ENCODE data around the gene IFT81.
"Not testable (repeated sequence)": the region's sequence is repeated elsewhere in the genome, so short reads cannot be mapped to it uniquely, and the experiment has no call there.

DNA sequence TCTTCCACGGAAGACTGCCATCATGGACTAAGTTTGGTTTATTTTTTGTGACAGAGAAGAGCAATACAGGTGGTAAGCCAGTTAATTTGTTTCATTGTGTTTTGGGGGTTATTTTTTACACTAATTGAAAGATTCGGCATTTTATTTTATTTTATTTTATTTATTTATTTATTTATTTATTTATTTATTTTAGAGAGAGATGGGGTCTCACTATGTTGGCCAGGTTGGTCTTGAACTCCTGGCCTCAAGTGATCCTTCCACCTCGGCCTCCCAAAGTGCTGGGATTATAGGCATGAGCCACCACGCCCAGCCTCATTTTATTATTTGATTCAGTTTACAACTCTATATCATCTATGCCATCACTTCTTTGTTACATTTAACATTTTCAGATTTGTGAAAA, 104.2 kb downstream of the IFT81 start:
- not testable (repeated sequence) for TF ChIP-seq NR3C1 (IDR thresholded peaks at IDR 0.05); HDAC2 (IDR thresholded peaks at IDR 0.05); POLR2A (IDR thresholded peaks at IDR 0.05; ENCODE audit: low read length); RAD21 (conservative IDR thresholded peaks at IDR 0.05 in 1 of 2, IDR thresholded peaks at IDR 0.05 in 1 of 2); RNF2 (IDR thresholded peaks at IDR 0.05; ENCODE audit: borderline replicate concordance, low read depth); SREBF2 (IDR thresholded peaks at IDR 0.05); BHLHE40 (IDR thresholded peaks at IDR 0.05; ENCODE audit: low read depth, low read length)
- TF ChIP-seq, protein P1, sequence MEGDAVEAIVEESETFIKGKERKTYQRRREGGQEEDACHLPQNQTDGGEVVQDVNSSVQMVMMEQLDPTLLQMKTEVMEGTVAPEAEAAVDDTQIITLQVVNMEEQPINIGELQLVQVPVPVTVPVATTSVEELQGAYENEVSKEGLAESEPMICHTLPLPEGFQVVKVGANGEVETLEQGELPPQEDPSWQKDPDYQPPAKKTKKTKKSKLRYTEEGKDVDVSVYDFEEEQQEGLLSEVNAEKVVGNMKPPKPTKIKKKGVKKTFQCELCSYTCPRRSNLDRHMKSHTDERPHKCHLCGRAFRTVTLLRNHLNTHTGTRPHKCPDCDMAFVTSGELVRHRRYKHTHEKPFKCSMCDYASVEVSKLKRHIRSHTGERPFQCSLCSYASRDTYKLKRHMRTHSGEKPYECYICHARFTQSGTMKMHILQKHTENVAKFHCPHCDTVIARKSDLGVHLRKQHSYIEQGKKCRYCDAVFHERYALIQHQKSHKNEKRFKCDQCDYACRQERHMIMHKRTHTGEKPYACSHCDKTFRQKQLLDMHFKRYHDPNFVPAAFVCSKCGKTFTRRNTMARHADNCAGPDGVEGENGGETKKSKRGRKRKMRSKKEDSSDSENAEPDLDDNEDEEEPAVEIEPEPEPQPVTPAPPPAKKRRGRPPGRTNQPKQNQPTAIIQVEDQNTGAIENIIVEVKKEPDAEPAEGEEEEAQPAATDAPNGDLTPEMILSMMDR (IDR thresholded peaks at IDR 0.05): not testable (repeated sequence)
- TF ChIP-seq, protein P2, sequence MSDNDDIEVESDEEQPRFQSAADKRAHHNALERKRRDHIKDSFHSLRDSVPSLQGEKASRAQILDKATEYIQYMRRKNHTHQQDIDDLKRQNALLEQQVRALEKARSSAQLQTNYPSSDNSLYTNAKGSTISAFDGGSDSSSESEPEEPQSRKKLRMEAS (IDR thresholded peaks at IDR 0.05): not testable (repeated sequence)
- TF ChIP-seq, protein P3, sequence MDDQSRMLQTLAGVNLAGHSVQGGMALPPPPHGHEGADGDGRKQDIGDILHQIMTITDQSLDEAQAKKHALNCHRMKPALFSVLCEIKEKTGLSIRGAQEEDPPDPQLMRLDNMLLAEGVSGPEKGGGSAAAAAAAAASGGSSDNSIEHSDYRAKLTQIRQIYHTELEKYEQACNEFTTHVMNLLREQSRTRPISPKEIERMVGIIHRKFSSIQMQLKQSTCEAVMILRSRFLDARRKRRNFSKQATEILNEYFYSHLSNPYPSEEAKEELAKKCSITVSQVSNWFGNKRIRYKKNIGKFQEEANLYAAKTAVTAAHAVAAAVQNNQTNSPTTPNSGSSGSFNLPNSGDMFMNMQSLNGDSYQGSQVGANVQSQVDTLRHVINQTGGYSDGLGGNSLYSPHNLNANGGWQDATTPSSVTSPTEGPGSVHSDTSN (IDR thresholded peaks at IDR 0.05): not testable (repeated sequence)
